MCF 10A (cell line): Measurements from ENCODE around the gene LIPE. TPM values are rescaled to one million over a fixed set of nuclear protein-coding genes. Genes with fewer than 3 reads are reported as not detected.
A peak's percentile ranks its signal among the peaks of the same experiment; 100 is the strongest.

Experiments
- Bru-seq: library from RNA; stranded (reverse); fragments of 400-500 nt; gene quantifications from one replicate; lab custom pipeline; 2021; lab: Mats Ljungman, UMichigan
- BruChase-seq, 2 experiments: library from RNA; stranded (reverse); fragments of 400-500 nt; gene quantifications; one replicate each; lab custom pipeline; 2021; lab: Mats Ljungman, UMichigan
- BruUV-seq: library from RNA; stranded (reverse); fragments of 400-500 nt; replicated peaks from 2 replicates; lab custom pipeline; 2021; lab: Mats Ljungman, UMichigan
- CTCF ChIA-PET: fragments of 300-600 bp; sonication (Branson Sonifier 250); formaldehyde crosslinking; extraction: SDS; loops from one replicate; lab custom pipeline; 2021; ENCODE audit warnings: antibody characterized with exemption, inconsistent platforms; lab: Yijun Ruan, JAX
- POLR2A ChIA-PET: fragments of 300-600, 350-650 bp; sonication (Branson Sonifier 250); formaldehyde crosslinking; extraction: SDS; loops from one replicate; lab custom pipeline; 2020; ENCODE audit warnings: antibody characterized with exemption, inconsistent platforms; lab: Yijun Ruan, JAX
- DNase-seq: peaks from one replicate; pipeline ENCODE4 v3.0.0-alpha.2; 2018; ENCODE audit not compliant: unreplicated experiment
- H3K27ac Mint-ChIP-seq: one replicate; pipeline ENCODE4 v1.8.0; 2022; ENCODE audit warnings: mild to moderate bottlenecking, low read depth, mixed read lengths; ENCODE audit not compliant: unreplicated experiment
- H3K27me3 Mint-ChIP-seq: one replicate; pipeline ENCODE4 v1.8.0; 2022; ENCODE audit warnings: mixed read lengths; ENCODE audit not compliant: insufficient read depth, unreplicated experiment
- H3K36me3 Mint-ChIP-seq: one replicate; pipeline ENCODE4 v1.8.0; 2022; ENCODE audit warnings: mild to moderate bottlenecking, moderate library complexity, mixed read lengths; ENCODE audit not compliant: insufficient read depth, unreplicated experiment
- H3K4me1 Mint-ChIP-seq: one replicate; pipeline ENCODE4 v1.8.0; 2022; ENCODE audit warnings: mixed read lengths; ENCODE audit not compliant: insufficient read depth, unreplicated experiment
- H3K4me3 Mint-ChIP-seq: one replicate; pipeline ENCODE4 v1.8.0; 2022; ENCODE audit warnings: mild to moderate bottlenecking, moderate library complexity, mixed read lengths; ENCODE audit not compliant: unreplicated experiment
- H3K9me3 Mint-ChIP-seq: one replicate; pipeline ENCODE4 v1.8.0; 2022; ENCODE audit warnings: mixed read lengths; ENCODE audit not compliant: unreplicated experiment
- intact Hi-C: fragments of 100-400 bp; cut with micrococcal nuclease; formaldehyde crosslinking; loops from 2 replicates; pipeline ENCODE4 v1.14.1; 2022
- long read RNA-seq: library from polyadenylated mRNA; stranded (forward); transcript quantifications from one replicate; pipeline ENCODE4 v2.0.0, GENCODE V29; 2022
- total RNA-seq: library from RNA; stranded (reverse); gene quantifications from 2 replicates; pipeline ENCODE4 v1.2.3, GENCODE V29; 2022
- TF ChIP-seq, protein P1 (sequence below): fragments of 200-600 bp; IDR thresholded peaks from one replicate; pipeline ENCODE4 v1.8.0; 2022; ENCODE audit warnings: antibody characterized with exemption, mild to moderate bottlenecking; ENCODE audit not compliant: unreplicated experiment

The LIPE gene
- total RNA-seq (8.6 and 11.7 TPM in 2 replicates), Bru-seq, nascent RNA (percentile 41 among the genes with signal in this experiment), BruChase-seq, experiment 1, labeled RNA remaining after a 6-hour chase (percentile 31 among the genes with signal in this experiment), BruChase-seq, experiment 2, labeled RNA remaining after a 2-hour chase (percentile 36 among the genes with signal in this experiment)
- long read RNA-seq = 0 reads

DNA sequence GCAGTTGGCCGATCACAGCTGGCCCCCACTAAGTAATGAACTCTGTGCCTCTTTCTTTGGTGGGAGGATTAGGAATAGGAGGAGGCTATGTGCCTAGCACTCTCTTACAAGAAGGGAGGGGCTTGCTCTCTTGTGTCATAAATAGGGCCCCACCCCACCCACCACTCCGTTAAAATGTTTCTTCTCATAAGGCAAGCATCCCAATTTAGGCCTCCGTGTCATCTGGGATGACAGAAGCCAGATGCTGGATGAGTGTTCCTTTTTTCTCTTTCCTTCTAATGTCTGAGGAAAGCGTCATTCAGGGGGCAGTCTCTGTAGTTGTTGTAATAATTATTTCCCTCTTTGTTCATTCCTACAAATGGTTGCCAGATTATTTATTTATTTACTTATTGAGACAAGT is at the start of gene LIPE:
Gene LIPE, minus strand, starts transcription at position 76 of the 400 bp plus-strand sequence. CDS start 239 bp downstream, outside the sequence.
- ChIA-PET CTCF (interaction anchor here (0.7 kb wide), 1 partner anchor 243 kb away, joined by 6 read pairs; no protein-coding TSS in a partner anchor), POLR2A (interaction anchor here (1.1 kb wide), 1 partner anchor 31 kb away, joined by 3 read pairs; no protein-coding TSS in a partner anchor)
- no peak within 1 kb of the TSS for H3K27ac Mint-ChIP-seq
- intact Hi-C loops = no loop called here
- TF ChIP-seq, protein P1, sequence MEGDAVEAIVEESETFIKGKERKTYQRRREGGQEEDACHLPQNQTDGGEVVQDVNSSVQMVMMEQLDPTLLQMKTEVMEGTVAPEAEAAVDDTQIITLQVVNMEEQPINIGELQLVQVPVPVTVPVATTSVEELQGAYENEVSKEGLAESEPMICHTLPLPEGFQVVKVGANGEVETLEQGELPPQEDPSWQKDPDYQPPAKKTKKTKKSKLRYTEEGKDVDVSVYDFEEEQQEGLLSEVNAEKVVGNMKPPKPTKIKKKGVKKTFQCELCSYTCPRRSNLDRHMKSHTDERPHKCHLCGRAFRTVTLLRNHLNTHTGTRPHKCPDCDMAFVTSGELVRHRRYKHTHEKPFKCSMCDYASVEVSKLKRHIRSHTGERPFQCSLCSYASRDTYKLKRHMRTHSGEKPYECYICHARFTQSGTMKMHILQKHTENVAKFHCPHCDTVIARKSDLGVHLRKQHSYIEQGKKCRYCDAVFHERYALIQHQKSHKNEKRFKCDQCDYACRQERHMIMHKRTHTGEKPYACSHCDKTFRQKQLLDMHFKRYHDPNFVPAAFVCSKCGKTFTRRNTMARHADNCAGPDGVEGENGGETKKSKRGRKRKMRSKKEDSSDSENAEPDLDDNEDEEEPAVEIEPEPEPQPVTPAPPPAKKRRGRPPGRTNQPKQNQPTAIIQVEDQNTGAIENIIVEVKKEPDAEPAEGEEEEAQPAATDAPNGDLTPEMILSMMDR = no peak
- no TSS peak for BruUV-seq
- no peaks in the 10 kb centered on the region for H3K27me3 Mint-ChIP-seq
- H3K4me1 Mint-ChIP-seq = peaks cover 10% of the 10 kb centered on the region
- no peak for DNase-seq
- H3K9me3 Mint-ChIP-seq = no peaks in the 10 kb centered on the region
- peaks cover 11% of the 10 kb centered on the region for H3K36me3 Mint-ChIP-seq
- no peak within 1 kb of the TSS for H3K4me3 Mint-ChIP-seq

DNA sequence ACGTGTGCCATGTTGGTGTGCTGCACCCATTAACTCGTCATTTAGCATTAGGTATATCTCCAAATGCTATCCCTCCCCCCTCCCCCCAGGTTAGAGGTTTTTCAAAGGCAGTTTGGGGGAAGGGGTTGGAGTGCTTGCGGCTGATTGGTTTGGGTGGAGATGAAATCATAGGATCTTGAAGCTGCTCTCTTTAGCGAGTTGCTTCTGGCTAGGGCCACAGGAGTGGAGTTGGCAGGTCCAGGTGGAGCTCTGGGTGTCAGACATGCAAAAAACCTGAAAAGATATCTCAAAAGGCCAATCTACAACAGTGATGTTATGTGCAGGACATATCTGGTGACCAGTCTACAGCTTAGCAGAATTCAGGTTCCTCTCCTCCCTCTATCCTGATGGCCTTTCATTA is 48.2 kb upstream of the LIPE start:
- no peak overlapping the region for H3K27ac Mint-ChIP-seq
- no peaks in the 10 kb centered on the region for H3K4me1 Mint-ChIP-seq
- TF ChIP-seq, protein P1 = no peak
- CTCF ChIA-PET = interaction anchor here (0.5 to 7.3 kb wide), 4 partner anchors 25 to 122 kb away, joined by 3 to 35 read pairs (median 4); no protein-coding TSS in a partner anchor
- BruUV-seq = no TSS peak
- POLR2A ChIA-PET = no interaction called here
- no peaks in the 10 kb centered on the region for H3K9me3 Mint-ChIP-seq
- H3K36me3 Mint-ChIP-seq = no peaks in the 10 kb centered on the region
- DNase-seq = no peak
- H3K4me3 Mint-ChIP-seq = no peak overlapping the region
- H3K27me3 Mint-ChIP-seq = peaks cover 13% of the 10 kb centered on the region
- intact Hi-C loops = no loop called here

DNA sequence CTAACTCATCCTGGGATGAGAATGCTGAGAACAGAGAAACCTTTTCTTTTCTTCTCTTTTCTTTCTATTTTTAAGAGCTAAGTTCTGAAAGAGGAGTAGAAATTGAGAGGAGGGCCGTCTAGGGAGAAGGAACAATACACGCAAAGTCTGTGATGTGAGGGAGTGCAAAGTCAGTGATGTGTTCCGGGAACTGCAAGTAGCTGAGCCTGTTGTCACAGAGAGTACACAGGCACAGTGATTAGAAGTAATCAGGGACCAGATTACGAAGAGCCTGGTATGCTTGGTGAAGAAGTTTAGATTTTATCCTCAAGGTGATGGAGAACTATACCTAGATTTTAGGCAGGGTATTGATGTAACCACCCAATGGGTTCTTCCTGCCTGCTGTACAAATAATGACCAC is 47.6 kb upstream of the LIPE start:
- no peaks in the 10 kb centered on the region for H3K4me1 Mint-ChIP-seq
- H3K36me3 Mint-ChIP-seq = no peaks in the 10 kb centered on the region
- intact Hi-C loops = no loop called here
- ChIA-PET POLR2A (no interaction called here), CTCF (interaction anchor here (0.7 to 7.3 kb wide), 4 partner anchors 25 to 122 kb away, joined by 3 to 35 read pairs (median 4); no protein-coding TSS in a partner anchor)
- H3K27ac Mint-ChIP-seq = no peak overlapping the region
- H3K4me3 Mint-ChIP-seq = no peak overlapping the region
- no peak for DNase-seq
- peaks cover 13% of the 10 kb centered on the region for H3K27me3 Mint-ChIP-seq
- TF ChIP-seq, protein P1 = no peak
- no TSS peak for BruUV-seq
- H3K9me3 Mint-ChIP-seq = no peaks in the 10 kb centered on the region

DNA sequence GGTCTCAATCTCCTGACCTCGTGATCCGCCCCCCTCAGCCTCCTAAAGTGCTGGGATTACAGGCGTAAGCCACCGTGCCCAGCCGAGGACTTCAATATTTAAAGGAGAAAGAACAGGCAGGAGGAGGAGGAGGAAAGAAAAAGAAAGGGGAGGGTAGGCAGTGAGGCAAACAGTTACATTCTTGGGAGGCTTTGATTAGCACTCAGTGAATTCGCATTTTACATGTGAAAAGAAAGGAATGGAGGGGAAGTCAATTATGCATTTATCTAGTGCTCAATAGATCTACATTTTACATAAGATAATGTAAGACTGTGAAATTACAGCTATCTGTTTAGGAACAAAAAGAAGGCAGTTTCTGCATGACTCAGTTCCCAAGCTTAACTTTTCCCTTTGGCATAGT is 46.5 kb upstream of the LIPE start:
- ChIA-PET POLR2A (no interaction called here), CTCF (interaction anchor here (0.6 to 7.3 kb wide), 4 partner anchors 18 to 89 kb away, joined by 3 to 35 read pairs (median 3); no protein-coding TSS in a partner anchor)
- H3K4me3 Mint-ChIP-seq = no peak overlapping the region
- TF ChIP-seq, protein P1 = no peak
- BruUV-seq = no TSS peak
- no peak overlapping the region for H3K27ac Mint-ChIP-seq
- H3K27me3 Mint-ChIP-seq = peaks cover 13% of the 10 kb centered on the region
- no peak for DNase-seq
- intact Hi-C loops = no loop called here
- H3K4me1 Mint-ChIP-seq = no peaks in the 10 kb centered on the region
- no peaks in the 10 kb centered on the region for H3K9me3 Mint-ChIP-seq
- no peaks in the 10 kb centered on the region for H3K36me3 Mint-ChIP-seq
